C4-2B (cell line): ENCODE measurements around the gene CELSR1.

ENCODE experiments used
- CTCF ChIP-seq: fragments of 450-650 bp; conservative IDR thresholded peaks from 2 replicates; pipeline ENCODE4 v1.5.1; 2017; ENCODE audit warnings: mild to moderate bottlenecking
- ZFX ChIP-seq: fragments of 450-650 bp; IDR thresholded peaks from 2 replicates; pipeline ENCODE4 v1.6.1; 2017

GRCh38 chr22:46512039-46512370 lies 25.4 kb downstream of the CELSR1 start:
- no peak for TF ChIP-seq CTCF
- no peak for TF ChIP-seq ZFX
